IMR-90 (cell line): Measurements from ENCODE around the gene ETS1. TPM values are rescaled to one million over a fixed set of nuclear protein-coding genes. Genes with fewer than 3 reads are reported as not detected.

Source experiments
- ATAC-seq: fragments of 200-7000 bp; cut with Tn5 transposase; 2 replicates; pipeline ENCODE4 v1.9.1; 2020; ENCODE audit warnings: low read depth, mild to moderate bottlenecking, moderate library complexity
- BruUV-seq: library from RNA; stranded (reverse); fragments of 400-500 nt; replicated peaks from 2 replicates; lab custom pipeline; 2021; lab: Mats Ljungman, UMichigan
- CTCF ChIA-PET: fragments of 300-600 bp; formaldehyde crosslinking; extraction: SDS; loops from one replicate; lab custom pipeline; 2021; ENCODE audit warnings: antibody characterized with exemption; lab: Yijun Ruan, JAX
- POLR2A ChIA-PET: fragments of 300-600 bp; sonication (Branson Sonifier 250); formaldehyde crosslinking; loops from one replicate; lab custom pipeline; 2022; ENCODE audit warnings: antibody characterized with exemption; ENCODE audit not compliant: unreplicated experiment; lab: Charles Lee
- DNase-seq: peaks from one replicate; pipeline ENCODE4 v3.0.0; 2013
- H2AFZ ChIP-seq: replicated peaks from 2 replicates; pipeline ENCODE3; 2013; ENCODE audit warnings: low read length, mild to moderate bottlenecking; ENCODE audit not compliant: poor library complexity
- H2AK5ac ChIP-seq: 2 replicates; pipeline ENCODE4 v1.6.1; 2013; ENCODE audit warnings: low read depth, low read length, inconsistent platforms
- H2AK9ac ChIP-seq: replicated peaks from 2 replicates; pipeline ENCODE3; 2013; ENCODE audit warnings: mild to moderate bottlenecking, low read depth, low read length, moderate library complexity; ENCODE audit not compliant: poor library complexity
- H2BK120ac ChIP-seq: 2 replicates; pipeline ENCODE4 v1.6.1; 2013; ENCODE audit warnings: low read depth, low read length, inconsistent platforms
- H2BK15ac ChIP-seq: 3 replicates; pipeline ENCODE4 v1.6.1; 2013; ENCODE audit warnings: low read depth, low read length, inconsistent platforms
- H2BK20ac ChIP-seq: 2 replicates; pipeline ENCODE4 v1.6.1; 2013; ENCODE audit warnings: low read depth, mild to moderate bottlenecking, inconsistent platforms, low read length, moderate library complexity
- H2BK5ac ChIP-seq: 2 replicates; pipeline ENCODE4 v1.6.1; 2013; ENCODE audit warnings: mild to moderate bottlenecking, low read depth, low read length, inconsistent platforms; ENCODE audit not compliant: poor library complexity, severe bottlenecking
- H3K14ac ChIP-seq: replicated peaks from 2 replicates; pipeline ENCODE4 v1.6.1; 2013; ENCODE audit warnings: low read depth, low read length, inconsistent platforms
- H3K18ac ChIP-seq: 2 replicates; pipeline ENCODE4 v1.6.1; 2013; ENCODE audit warnings: low read depth, low read length, control low read depth
- H3K23ac ChIP-seq: 2 replicates; pipeline ENCODE4 v1.6.1; 2013; ENCODE audit warnings: low read depth, low read length, inconsistent platforms
- H3K27ac ChIP-seq: 2 replicates; pipeline ENCODE4 v1.5.1; 2013; ENCODE audit warnings: mild to moderate bottlenecking, control low read depth, low read length; ENCODE audit not compliant: insufficient read depth
- H3K27me3 ChIP-seq: 2 replicates; pipeline ENCODE4 v1.6.1; 2013; ENCODE audit warnings: low read length; ENCODE audit not compliant: control insufficient read depth, insufficient read depth
- H3K36me3 ChIP-seq: 2 replicates; pipeline ENCODE4 v1.6.1; 2013; ENCODE audit warnings: low read length, mixed read lengths; ENCODE audit not compliant: control insufficient read depth, insufficient read depth
- H3K4ac ChIP-seq: 2 replicates; pipeline ENCODE4 v1.6.1; 2013; ENCODE audit warnings: low read depth, low read length, inconsistent platforms
- H3K4me1 ChIP-seq: 2 replicates; pipeline ENCODE4 v1.6.1; 2013; ENCODE audit warnings: low read length, mixed read lengths; ENCODE audit not compliant: control insufficient read depth, insufficient read depth
- H3K4me2 ChIP-seq: 2 replicates; pipeline ENCODE4 v1.6.1; 2013; ENCODE audit warnings: low read depth, mild to moderate bottlenecking, control low read depth, low read length, moderate library complexity
- H3K4me3 ChIP-seq: 2 replicates; pipeline ENCODE4 v1.5.1; 2013; ENCODE audit warnings: low read depth, mild to moderate bottlenecking, control low read depth, low read length, moderate library complexity; ENCODE audit not compliant: insufficient read depth
- H3K56ac ChIP-seq: 2 replicates; pipeline ENCODE4 v1.6.1; 2013; ENCODE audit warnings: low read length, inconsistent platforms; ENCODE audit not compliant: insufficient read depth; ENCODE audit errors: extremely low read depth
- H3K79me1 ChIP-seq, 2 experiments: 2 replicates each; pipeline ENCODE4 v1.6.1; 2013; ENCODE audit warnings: low read length in 2 of 2, inconsistent platforms in 1 of 2, low read depth in 1 of 2
- H3K9ac ChIP-seq: 2 replicates; pipeline ENCODE4 v1.6.1; 2013; ENCODE audit warnings: low read depth, low read length, control low read depth
- H3K9me1 ChIP-seq: 2 replicates; pipeline ENCODE4 v1.6.1; 2013; ENCODE audit warnings: low read length, inconsistent platforms; ENCODE audit not compliant: insufficient read depth
- H3K9me3 ChIP-seq: 2 replicates; pipeline ENCODE4 v1.6.1; 2013; ENCODE audit warnings: low read length; ENCODE audit not compliant: control insufficient read depth, insufficient read depth
- H4K20me1 ChIP-seq: 2 replicates; pipeline ENCODE4 v1.6.1; 2013; ENCODE audit warnings: low read length, inconsistent platforms; ENCODE audit not compliant: insufficient read depth
- H4K5ac ChIP-seq: 2 replicates; pipeline ENCODE4 v1.6.1; 2013; ENCODE audit warnings: mild to moderate bottlenecking, low read depth, low read length, control low read depth
- H4K8ac ChIP-seq, 2 experiments: 2 replicates each; pipeline ENCODE4 v1.6.1; 2013; ENCODE audit warnings: low read depth in 2 of 2, low read length in 2 of 2, control low read depth in 1 of 2, inconsistent platforms in 1 of 2
- H4K91ac ChIP-seq: 2 replicates; pipeline ENCODE4 v1.6.1; 2013; ENCODE audit warnings: low read depth, low read length, inconsistent platforms; ENCODE audit not compliant: insufficient read depth
- NFE2L2 ChIP-seq: fragments of 150-350 bp; IDR thresholded peaks from 2 replicates; pipeline ENCODE4 v1.6.1; 2016; ENCODE audit warnings: low read depth, mild to moderate bottlenecking, low read length
- POLR2A ChIP-seq: IDR thresholded peaks from 2 replicates; pipeline ENCODE4 v1.6.1; 2012; ENCODE audit warnings: mild to moderate bottlenecking, low read depth, low read length
- RCOR1 ChIP-seq: IDR thresholded peaks from 2 replicates; pipeline ENCODE4 v1.6.1; 2012; ENCODE audit warnings: mild to moderate bottlenecking, low read length, improper control_type of control experiment; ENCODE audit not compliant: insufficient replicate concordance
- WGBS, 2 experiments: methylation state at CpG; one replicate each; pipeline versions ENCODE4 v1.1.5 to v1.1.7; 2013; ENCODE audit warnings: missing lambda C conversion rate in 2 of 2; ENCODE audit not compliant: insufficient read length in 1 of 2; ENCODE audit errors: extremely low coverage in 2 of 2; 5-methylcytosine and 5-hydroxymethylcytosine counted together
- dilution Hi-C: fragments of 300-500 bp; cut with HindIII; formaldehyde crosslinking; loops from one replicate; pipeline ENCODE4 v1.14.3; 2018; ENCODE audit warnings: low sequenced_read_pairs; ENCODE audit not compliant: unreplicated experiment
- in situ Hi-C: fragments of 300-500 bp; cut with MboI; formaldehyde crosslinking; loops from 3 replicates; pipeline ENCODE4 v1.14.3; 2019; ENCODE audit warnings: low sequenced_read_pairs, inconsistent platforms, mixed read lengths
- intact Hi-C: fragments of 100-400 bp; cut with micrococcal nuclease; formaldehyde crosslinking; loops from 2 replicates; pipeline ENCODE4 v1.10.0; 2022
- polyA plus RNA-seq, 3 experiments: library from polyadenylated mRNA; depleted of rRNA; stranded (reverse); fragments of >200 nt; gene quantifications; 2 replicates each; pipeline ENCODE4 v1.2.3, GENCODE V29; 2012; ENCODE audit warnings: low replicate concordance in 1 of 3
- total RNA-seq: library from RNA; depleted of rRNA; stranded (reverse); fragments of >200 nt; gene quantifications from 2 replicates; pipeline ENCODE4 v1.2.3, GENCODE V29; 2012

Gene ETS1
- total and polyA plus RNA-seq, 2 of the 4 experiments (the other 2 are of a cell fraction) = 41.2 to 56.3 TPM

GRCh38 chr11:128521682-128522054 is 65.7 kb downstream of the ETS1 start:
- no peak for DNase-seq
- H2BK15ac ChIP-seq = peak overlapping the region; percentile 45; the same call in 2 of the 3 replicates
- peak overlapping the region; percentile 83 for H2BK120ac ChIP-seq
- peak overlapping the region; percentile 99 for H3K4me2 ChIP-seq
- H3K36me3 ChIP-seq = no peaks in the 10 kb centered on the region
- peak overlapping the region; percentile 87 for H2AK5ac ChIP-seq
- H3K56ac ChIP-seq = peak overlapping the region; percentile 97
- peak overlapping the region; percentile 93 for H3K18ac ChIP-seq
- H3K4ac ChIP-seq = peak overlapping the region; percentile 92
- H2AK9ac ChIP-seq = peak overlapping the region; percentile 95
- 0% methylated on average over 2 of the region's 19 CpGs; no CpG with 5 or more reads in 1 of the 2 experiments for WGBS, 2 experiments
- peak overlapping the region; percentile 97 for H2BK5ac ChIP-seq
- in situ Hi-C loops = loop anchor here (25.0 kb wide), 1 partner anchor 484 kb away; no protein-coding TSS in a partner anchor
- H3K23ac ChIP-seq = peak overlapping the region; percentile 97
- H4K20me1 ChIP-seq = peaks cover 36% of the 10 kb centered on the region
- peak overlapping the region; percentile 87 for H4K5ac ChIP-seq
- ATAC-seq = no peak; the same call in 1 of the 2 replicates
- H3K79me1 ChIP-seq = peaks cover 0 to 24% of the 10 kb centered on the region in 2 experiments; a peak in 2 of 4 replicates
- H3K9me1 ChIP-seq = peaks cover 7% of the 10 kb centered on the region
- peak overlapping the region; percentile 91 for H4K91ac ChIP-seq
- peaks cover 31% of the 10 kb centered on the region for H3K4me1 ChIP-seq
- peak overlapping the region; percentile 80 to 83 for H4K8ac ChIP-seq
- no peak for TF ChIP-seq NFE2L2
- TF ChIP-seq POLR2A = peak; percentile 55
- TF ChIP-seq RCOR1 = no peak
- peak overlapping the region; percentile 71 for H2AFZ ChIP-seq
- peak overlapping the region; percentile 99 for H3K4me3 ChIP-seq
- POLR2A ChIA-PET = no interaction called here
- CTCF ChIA-PET = no interaction called here
- intact Hi-C loops = loop anchor here (1.0 to 10.0 kb wide), 7 partner anchors 24 to 313 kb away; no protein-coding TSS in a partner anchor
- H3K9me3 ChIP-seq = no peaks in the 10 kb centered on the region
- H2BK20ac ChIP-seq = peak overlapping the region; percentile 48; the same call in 1 of the 2 replicates
- H3K9ac ChIP-seq = peak overlapping the region; percentile 100
- no peaks in the 10 kb centered on the region for H3K27me3 ChIP-seq
- H3K27ac ChIP-seq = peak overlapping the region; percentile 98
- BruUV-seq = no TSS peak
- peak overlapping the region; percentile 99 for H3K14ac ChIP-seq
- dilution Hi-C loops = no loop called here
